OCI-LY7 (cell line): ENCODE results near the gene NAV2.

ENCODE experiments used
- EZH2phosphoT487 ChIP-seq: fragments of 200-600 bp; sonication (generic); IDR thresholded peaks from 2 replicates; pipeline ENCODE4 v1.6.1; 2018; ENCODE audit warnings: low read depth, borderline replicate concordance, mild to moderate bottlenecking, mixed run types, antibody characterized with exemption, low read length, moderate library complexity, mixed read lengths
- TF ChIP-seq, protein P1 (sequence below): fragments of 200-600 bp; sonication (generic); conservative IDR thresholded peaks from 2 replicates; pipeline ENCODE4 v1.5.1; 2014; ENCODE audit warnings: mild to moderate bottlenecking, antibody characterized with exemption, low read length, moderate library complexity, mixed read lengths

DNA sequence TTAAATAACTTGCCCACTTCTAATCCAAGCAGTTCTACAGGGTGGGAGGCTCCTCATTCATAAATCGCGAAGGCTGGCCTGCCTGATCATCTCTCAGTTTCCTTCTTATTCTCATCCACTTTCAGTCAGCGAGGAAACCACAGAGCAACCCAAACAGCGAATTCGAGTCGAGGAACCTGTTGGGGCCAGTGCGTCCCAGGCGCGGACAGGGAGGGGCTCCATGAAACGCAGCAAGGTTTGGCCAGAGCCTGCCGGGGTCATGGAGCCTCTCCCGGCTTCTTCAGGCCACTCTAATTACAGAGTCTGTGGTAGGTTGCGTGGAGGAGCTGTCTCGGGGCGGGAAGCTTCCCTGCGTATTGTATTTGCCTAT, 741 bp upstream of the NAV2 start:
- TF ChIP-seq, protein P1, sequence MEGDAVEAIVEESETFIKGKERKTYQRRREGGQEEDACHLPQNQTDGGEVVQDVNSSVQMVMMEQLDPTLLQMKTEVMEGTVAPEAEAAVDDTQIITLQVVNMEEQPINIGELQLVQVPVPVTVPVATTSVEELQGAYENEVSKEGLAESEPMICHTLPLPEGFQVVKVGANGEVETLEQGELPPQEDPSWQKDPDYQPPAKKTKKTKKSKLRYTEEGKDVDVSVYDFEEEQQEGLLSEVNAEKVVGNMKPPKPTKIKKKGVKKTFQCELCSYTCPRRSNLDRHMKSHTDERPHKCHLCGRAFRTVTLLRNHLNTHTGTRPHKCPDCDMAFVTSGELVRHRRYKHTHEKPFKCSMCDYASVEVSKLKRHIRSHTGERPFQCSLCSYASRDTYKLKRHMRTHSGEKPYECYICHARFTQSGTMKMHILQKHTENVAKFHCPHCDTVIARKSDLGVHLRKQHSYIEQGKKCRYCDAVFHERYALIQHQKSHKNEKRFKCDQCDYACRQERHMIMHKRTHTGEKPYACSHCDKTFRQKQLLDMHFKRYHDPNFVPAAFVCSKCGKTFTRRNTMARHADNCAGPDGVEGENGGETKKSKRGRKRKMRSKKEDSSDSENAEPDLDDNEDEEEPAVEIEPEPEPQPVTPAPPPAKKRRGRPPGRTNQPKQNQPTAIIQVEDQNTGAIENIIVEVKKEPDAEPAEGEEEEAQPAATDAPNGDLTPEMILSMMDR = no peak
- TF ChIP-seq EZH2phosphoT487 = no peak
